ENCODE results near the gene SHB. TPM values are rescaled to one million over a fixed set of nuclear protein-coding genes. Genes with fewer than 3 reads are reported as not detected.
A peak's percentile ranks its signal among the peaks of the same experiment; 100 is the strongest.

The SHB gene
- total and polyA plus RNA-seq, 11 donors = 7.8 to 31.4 (median 21.4) TPM

GRCh38 chr9:37988041-37988440, 81.0 kb downstream of the SHB start:
- Histone ChIP-seq H3K27me3 (no peaks in the 10 kb centered on the region), H3K36me3 (no peaks in the 10 kb centered on the region), H3K4me1 (peaks cover 3 to 79% (median 49%) of the 10 kb centered on the region in 12 donors), H3K9me3 (no peaks in the 10 kb centered on the region), H3K27ac (peak overlapping the region in 10 of 12 donors; percentile 10 to 88 (median 60)), H3K4me3 (no peak overlapping the region)
- no peak for TF ChIP-seq CTCF (IDR thresholded peaks at IDR 0.05)
- no peak for TF ChIP-seq POLR2A (IDR thresholded peaks at IDR 0.05)
- intact Hi-C loops (cut with DNase I) = loop anchor here in 6 of 10 donors (5.0 to 10.0 kb wide), 4 partner anchors 51 to 79 kb away; partner anchors contain the start of gene SHB (in 2 of the 6)
- ATAC-seq (peak in 2 of 4 donors; percentile 2 to 22), DNase-seq (peak in 1 of 5 donors; percentile 45)
- 51 to 73% (median 56%) methylated on average over 3 to 5 of the region's 5 CpGs for WGBS, 4 donors

- Histone ChIP-seq H3K27ac (peak overlapping the region in 10 of 12 donors; percentile 29 to 88 (median 60)), H3K27me3 (no peaks in the 10 kb centered on the region), H3K4me1 (peaks cover 3 to 75% (median 45%) of the 10 kb centered on the region in 12 donors), H3K9me3 (no peaks in the 10 kb centered on the region), H3K36me3 (no peaks in the 10 kb centered on the region), H3K4me3 (no peak overlapping the region)
- intact Hi-C loops (cut with DNase I) = loop anchor here in 6 of 10 donors (5.0 to 10.0 kb wide), 4 partner anchors 50 to 80 kb away; partner anchors contain the start of gene SHB (in 2 of the 6)
- WGBS, 4 donors = 50 to 70% (median 60%) methylated on average over 4 to 7 of the region's 7 CpGs
- DNase-seq (peak in 4 of 5 donors; percentile 59 to 75 (median 64)), ATAC-seq (peak; percentile 52 to 62 (median 57))
- TF ChIP-seq CTCF (IDR thresholded peaks at IDR 0.05) (no peak), POLR2A (IDR thresholded peaks at IDR 0.05) (no peak)
Measured at GRCh38 chr9:37987467-37987981, 81.5 kb downstream of the SHB start.

GRCh38 chr9:37986771-37987258, 82.2 kb downstream of the SHB start:
- no peak overlapping the region for H3K4me3 ChIP-seq
- no peaks in the 10 kb centered on the region for H3K36me3 ChIP-seq
- ATAC-seq (no peak), DNase-seq (peak in 1 of 5 donors; percentile 21)
- 93 to 98% (median 95%) methylated on average over 14 to 15 of the region's 15 CpGs for WGBS, 4 donors
- H3K4me1 ChIP-seq = peaks cover 3 to 78% (median 44%) of the 10 kb centered on the region in 12 donors
- peak overlapping the region in 9 of 12 donors; percentile 32 to 88 (median 72) for H3K27ac ChIP-seq
- H3K27me3 ChIP-seq = no peaks in the 10 kb centered on the region
- no peaks in the 10 kb centered on the region for H3K9me3 ChIP-seq
- TF ChIP-seq CTCF (IDR thresholded peaks at IDR 0.05) = no peak
- no peak for TF ChIP-seq POLR2A (IDR thresholded peaks at IDR 0.05)
- intact Hi-C loops (cut with DNase I) = loop anchor here in 6 of 10 donors (5.0 to 10.0 kb wide), 4 partner anchors 50 to 80 kb away; partner anchors contain the start of gene SHB (in 2 of the 6)

- TF ChIP-seq POLR2A (IDR thresholded peaks at IDR 0.05) (no peak), CTCF (IDR thresholded peaks at IDR 0.05) (no peak)
- H3K9me3 ChIP-seq = no peaks in the 10 kb centered on the region
- DNase-seq (peak in 1 of 5 donors; percentile 5), ATAC-seq (no peak)
- peaks cover 3 to 78% (median 44%) of the 10 kb centered on the region in 12 donors for H3K4me1 ChIP-seq
- 94 to 99% (median 96%) methylated on average over 4 of the region's 4 CpGs for WGBS, 4 donors
- H3K36me3 ChIP-seq = no peaks in the 10 kb centered on the region
- intact Hi-C loops (cut with DNase I) = loop anchor here in 6 of 10 donors (5.0 to 10.0 kb wide), 4 partner anchors 49 to 81 kb away; partner anchors contain the start of gene SHB (in 2 of the 6)
- no peak overlapping the region for H3K27ac ChIP-seq
- H3K27me3 ChIP-seq = no peaks in the 10 kb centered on the region
- H3K4me3 ChIP-seq = no peak overlapping the region
Measured at GRCh38 chr9:37986001-37986400, 83.0 kb downstream of the SHB start.
